NCI-H2081 treated with DMSO at 0.1 percent for 48 hours (cell line): ENCODE data around the gene UTP25.
A peak's percentile ranks its signal among the peaks of the same experiment; 100 is the strongest.

ENCODE experiments used
- DNase-seq: peaks from one replicate; lab custom pipeline; 2025; lab: John Stamatoyannopoulos, UW

Gene UTP25

GRCh38 chr1:209805875-209806760 lies 21.7 kb upstream of the UTP25 start, which contains the start of gene IRF6:
IRF6 (minus strand) TSS chr1:209806142; CDS start chr1:209801413, 4,729 bp downstream.
- peak; percentile 73 for DNase-seq

- no peak for DNase-seq
Observed at GRCh38 chr1:209807509-209807908, 20.3 kb upstream of the UTP25 start.

- no peak for DNase-seq
Observed at GRCh38 chr1:209808059-209808581, 19.7 kb upstream of the UTP25 start.

- DNase-seq = no peak
Observed at GRCh38 chr1:209809611-209810010, 18.2 kb upstream of the UTP25 start.

- no peak for DNase-seq
Observed at GRCh38 chr1:209810783-209811182, 17.0 kb upstream of the UTP25 start.

GRCh38 chr1:209813902-209814301 lies 13.9 kb upstream of the UTP25 start:
- no peak for DNase-seq

- DNase-seq = no peak
Observed at GRCh38 chr1:209815490-209815889, 12.3 kb upstream of the UTP25 start.

GRCh38 chr1:209815931-209816341 lies 11.8 kb upstream of the UTP25 start:
- no peak for DNase-seq

- no peak for DNase-seq
Observed at GRCh38 chr1:209816923-209817322, 10.8 kb upstream of the UTP25 start.

GRCh38 chr1:209817691-209818090 lies 10.1 kb upstream of the UTP25 start:
- no peak for DNase-seq

- DNase-seq = no peak
Observed at GRCh38 chr1:209819058-209819457, 8.7 kb upstream of the UTP25 start.

GRCh38 chr1:209820986-209821385 lies 6.8 kb upstream of the UTP25 start:
- no peak for DNase-seq

GRCh38 chr1:209822706-209823105 lies 5.1 kb upstream of the UTP25 start:
- no peak for DNase-seq

- DNase-seq = peak; percentile 70
Observed at GRCh38 chr1:209823143-209824041, 4.4 kb upstream of the UTP25 start.

- no peak for DNase-seq
Observed at GRCh38 chr1:209825591-209826434, 2.0 kb upstream of the UTP25 start.

GRCh38 chr1:209829716-209830115 lies 1.9 kb downstream of the UTP25 start:
- no peak for DNase-seq

- no peak for DNase-seq
Observed at GRCh38 chr1:209830722-209831121, 3.0 kb downstream of the UTP25 start.

GRCh38 chr1:209831615-209832014 lies 3.8 kb downstream of the UTP25 start:
- DNase-seq = no peak

GRCh38 chr1:209835782-209836298 lies 8.1 kb downstream of the UTP25 start:
- no peak for DNase-seq

- DNase-seq = no peak
Observed at GRCh38 chr1:209837671-209838070, 9.9 kb downstream of the UTP25 start.

GRCh38 chr1:209838537-209838936 lies 10.8 kb downstream of the UTP25 start:
- no peak for DNase-seq
